DOHH2 (cell line): ENCODE data around the gene QTRT2.

Source experiments
- H3F3A ChIP-seq: fragments of 200-600 bp; sonication (generic), shearing (Covaris generic); 2 replicates; pipeline ENCODE4 v1.6.0; 2016; ENCODE audit warnings: antibody characterized with exemption, mild to moderate bottlenecking; ENCODE audit not compliant: control insufficient read depth, insufficient read depth
- H3K27ac ChIP-seq: fragments of 200-600 bp; sonication (generic); 2 replicates; pipeline ENCODE4 v1.5.1; 2014; ENCODE audit warnings: low read depth, mild to moderate bottlenecking, low read length, moderate library complexity
- H3K27me3 ChIP-seq: fragments of 200-600 bp; sonication (generic); 2 replicates; pipeline ENCODE4 v1.6.1; 2014; ENCODE audit warnings: mild to moderate bottlenecking, low read length, mixed read lengths; ENCODE audit not compliant: control insufficient read depth
- H3K36me3 ChIP-seq: fragments of 200-600 bp; sonication (generic); 2 replicates; pipeline ENCODE4 v1.6.1; 2014; ENCODE audit warnings: mild to moderate bottlenecking, low read length, moderate library complexity, mixed read lengths; ENCODE audit not compliant: control insufficient read depth
- H3K4me1 ChIP-seq: fragments of 200-600 bp; sonication (generic); 2 replicates; pipeline ENCODE4 v1.6.1; 2014; ENCODE audit warnings: mild to moderate bottlenecking, low read length, mixed read lengths; ENCODE audit not compliant: control insufficient read depth
- H3K4me2 ChIP-seq: fragments of 200-600 bp; sonication (generic); 2 replicates; pipeline ENCODE4 v1.6.0; 2014; ENCODE audit warnings: mild to moderate bottlenecking, low read length, moderate library complexity
- H3K4me3 ChIP-seq: fragments of 200-600 bp; sonication (generic); 2 replicates; pipeline ENCODE4 v1.5.1; 2014; ENCODE audit warnings: mild to moderate bottlenecking, low read length, mixed read lengths
- H3K79me2 ChIP-seq: fragments of 200-600 bp; sonication (generic); 2 replicates; pipeline ENCODE4 v1.6.1; 2014; ENCODE audit warnings: mild to moderate bottlenecking, low read length, mixed read lengths; ENCODE audit not compliant: control insufficient read depth
- H3K9me2 ChIP-seq: fragments of 200-600 bp; sonication (generic); replicated peaks from 2 replicates; pipeline ENCODE4 v1.6.1; 2014; ENCODE audit warnings: mild to moderate bottlenecking, low read length, mixed read lengths; ENCODE audit not compliant: control insufficient read depth
- H3K9me3 ChIP-seq: fragments of 200-600 bp; sonication (generic); 2 replicates; pipeline ENCODE4 v1.6.1; 2014; ENCODE audit warnings: antibody characterized with exemption, low read length, mixed read lengths; ENCODE audit not compliant: control insufficient read depth, insufficient read depth
- H4K20me1 ChIP-seq: fragments of 200-600 bp; sonication (generic); 2 replicates; pipeline ENCODE4 v1.6.0; 2014; ENCODE audit warnings: low read depth, mild to moderate bottlenecking, antibody characterized with exemption, low read length, moderate library complexity; ENCODE audit not compliant: control insufficient read depth, insufficient read depth
- CTCF ChIP-seq: fragments of 200-600 bp; sonication (generic); IDR thresholded peaks from one replicate; pipeline ENCODE4 v1.5.1; 2014; ENCODE audit warnings: antibody characterized with exemption, mild to moderate bottlenecking, low read depth, low read length; ENCODE audit not compliant: poor library complexity, severe bottlenecking
- EZH2phosphoT487 ChIP-seq: fragments of 200-600 bp; sonication (generic); IDR thresholded peaks from 2 replicates; pipeline ENCODE4 v1.6.1; 2017; ENCODE audit warnings: borderline replicate concordance, mild to moderate bottlenecking, antibody characterized with exemption, low read length, moderate library complexity, mixed read lengths

Gene QTRT2

GRCh38 chr3:114034787-114035545 is 21.6 kb upstream of the QTRT2 start:
- no peaks in the 10 kb centered on the region for H3K9me3 ChIP-seq

GRCh38 chr3:114035896-114036295 is 20.6 kb upstream of the QTRT2 start:
- no peaks in the 10 kb centered on the region for H3K9me2 ChIP-seq
- no peaks in the 10 kb centered on the region for H3K79me2 ChIP-seq
- no peak overlapping the region for H3K4me2 ChIP-seq
- H3K4me3 ChIP-seq = no peak overlapping the region
- no peaks in the 10 kb centered on the region for H3K4me1 ChIP-seq
- H3K27me3 ChIP-seq = no peaks in the 10 kb centered on the region
- TF ChIP-seq EZH2phosphoT487 (no peak), CTCF (no peak)
- H3K9me3 ChIP-seq = no peaks in the 10 kb centered on the region
- H3F3A ChIP-seq = no peaks in the 10 kb centered on the region
- H3K27ac ChIP-seq = no peak overlapping the region
- no peaks in the 10 kb centered on the region for H3K36me3 ChIP-seq
- H4K20me1 ChIP-seq = no peaks in the 10 kb centered on the region

More at GRCh38 chr3:114034787-114035545, 21.6 kb upstream of the QTRT2 start:
- H3K4me1 ChIP-seq = no peaks in the 10 kb centered on the region
- no peaks in the 10 kb centered on the region for H3K36me3 ChIP-seq
- H3F3A ChIP-seq = no peaks in the 10 kb centered on the region
- no peak overlapping the region for H3K4me3 ChIP-seq
- no peak overlapping the region for H3K4me2 ChIP-seq
- H3K9me2 ChIP-seq = no peaks in the 10 kb centered on the region
- H3K27me3 ChIP-seq = no peaks in the 10 kb centered on the region
- H3K27ac ChIP-seq = no peak overlapping the region
- H4K20me1 ChIP-seq = no peaks in the 10 kb centered on the region
- no peaks in the 10 kb centered on the region for H3K79me2 ChIP-seq
- TF ChIP-seq CTCF (no peak), EZH2phosphoT487 (no peak)

- H3K9me2 ChIP-seq = no peaks in the 10 kb centered on the region
- H3K27me3 ChIP-seq = no peaks in the 10 kb centered on the region
- no peaks in the 10 kb centered on the region for H3K36me3 ChIP-seq
- no peaks in the 10 kb centered on the region for H4K20me1 ChIP-seq
- no peak overlapping the region for H3K27ac ChIP-seq
- H3K4me2 ChIP-seq = no peak overlapping the region
- H3K9me3 ChIP-seq = no peaks in the 10 kb centered on the region
- H3F3A ChIP-seq = no peaks in the 10 kb centered on the region
- no peaks in the 10 kb centered on the region for H3K79me2 ChIP-seq
- H3K4me3 ChIP-seq = no peak overlapping the region
- no peak for TF ChIP-seq EZH2phosphoT487
- TF ChIP-seq CTCF = no peak
- H3K4me1 ChIP-seq = no peaks in the 10 kb centered on the region
Measured at GRCh38 chr3:114043205-114043604, 13.3 kb upstream of the QTRT2 start.
